ENCODE data around the gene SERAC1.
A peak's percentile ranks its signal among the peaks of the same experiment; 100 is the strongest.

The SERAC1 gene

DNA sequence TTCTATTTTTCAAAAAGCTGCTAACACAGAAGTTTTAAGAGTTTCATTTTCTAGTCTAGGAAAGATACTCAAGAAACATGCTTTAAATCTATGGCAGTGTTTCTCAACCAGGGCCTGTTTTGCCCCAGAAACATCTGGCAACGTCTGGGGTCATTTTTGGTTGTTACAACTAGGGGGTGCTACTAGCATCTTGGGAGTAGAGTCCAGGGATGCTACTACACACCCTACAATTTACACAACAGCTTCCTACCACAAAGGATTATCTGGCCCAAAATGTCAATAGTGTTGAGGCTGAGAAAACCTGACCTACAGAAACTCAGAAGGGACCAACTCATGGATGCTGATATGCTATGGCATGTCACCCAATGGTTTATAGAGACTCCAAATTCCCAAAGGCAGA, 24.4 kb downstream of the SERAC1 start:
- TF ChIP-seq, protein P1, sequence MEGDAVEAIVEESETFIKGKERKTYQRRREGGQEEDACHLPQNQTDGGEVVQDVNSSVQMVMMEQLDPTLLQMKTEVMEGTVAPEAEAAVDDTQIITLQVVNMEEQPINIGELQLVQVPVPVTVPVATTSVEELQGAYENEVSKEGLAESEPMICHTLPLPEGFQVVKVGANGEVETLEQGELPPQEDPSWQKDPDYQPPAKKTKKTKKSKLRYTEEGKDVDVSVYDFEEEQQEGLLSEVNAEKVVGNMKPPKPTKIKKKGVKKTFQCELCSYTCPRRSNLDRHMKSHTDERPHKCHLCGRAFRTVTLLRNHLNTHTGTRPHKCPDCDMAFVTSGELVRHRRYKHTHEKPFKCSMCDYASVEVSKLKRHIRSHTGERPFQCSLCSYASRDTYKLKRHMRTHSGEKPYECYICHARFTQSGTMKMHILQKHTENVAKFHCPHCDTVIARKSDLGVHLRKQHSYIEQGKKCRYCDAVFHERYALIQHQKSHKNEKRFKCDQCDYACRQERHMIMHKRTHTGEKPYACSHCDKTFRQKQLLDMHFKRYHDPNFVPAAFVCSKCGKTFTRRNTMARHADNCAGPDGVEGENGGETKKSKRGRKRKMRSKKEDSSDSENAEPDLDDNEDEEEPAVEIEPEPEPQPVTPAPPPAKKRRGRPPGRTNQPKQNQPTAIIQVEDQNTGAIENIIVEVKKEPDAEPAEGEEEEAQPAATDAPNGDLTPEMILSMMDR (conservative IDR thresholded peaks at IDR 0.05), result no peak; the same call in 1 of the 2 replicates
- no peak for TF ChIP-seq ZFX (IDR thresholded peaks at IDR 0.05)
- no peak overlapping the region for H3K27ac ChIP-seq

DNA sequence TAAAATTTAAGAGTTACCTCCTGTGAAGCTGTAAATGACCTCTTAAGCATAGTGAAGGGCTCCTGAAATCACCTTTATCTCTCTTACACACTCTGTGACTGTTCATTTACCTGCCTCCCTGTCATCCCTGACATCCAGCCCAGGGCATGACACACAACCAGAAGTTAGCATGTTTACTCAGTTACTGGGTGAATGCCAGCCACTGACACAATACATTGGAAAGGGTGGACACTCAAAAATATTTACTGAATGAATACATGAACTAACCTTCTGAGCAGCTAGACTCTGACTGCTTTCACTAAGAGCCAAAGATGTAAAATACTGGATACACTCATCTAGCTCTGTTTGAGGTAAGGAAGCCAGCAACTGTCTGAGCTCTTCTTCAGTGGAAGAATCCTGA, 25.3 kb downstream of the SERAC1 start:
- TF ChIP-seq, protein P1 (conservative IDR thresholded peaks at IDR 0.05), result no peak
- TF ChIP-seq ZFX (IDR thresholded peaks at IDR 0.05), result no peak
- no peak overlapping the region; the same call in 1 of the 2 replicates for H3K27ac ChIP-seq

DNA sequence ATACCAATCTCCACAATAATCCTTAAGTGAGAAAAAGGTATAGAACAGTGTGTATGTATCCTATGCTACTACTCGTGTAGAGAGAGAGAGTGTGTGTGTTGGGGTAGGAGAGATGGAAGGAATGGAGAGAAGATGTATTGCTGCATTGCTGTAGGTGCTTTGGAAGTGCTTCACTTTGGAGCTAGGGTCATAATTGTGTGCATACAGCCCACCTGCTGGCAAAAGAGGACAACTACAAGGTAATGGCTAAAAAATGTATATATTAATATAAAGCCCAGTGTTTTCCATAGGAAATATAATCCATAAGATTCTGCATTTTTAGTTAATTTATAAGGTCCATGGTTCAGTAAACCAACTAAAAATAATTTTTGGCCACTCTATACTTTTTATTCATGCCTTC, 36.1 kb downstream of the SERAC1 start:
- TF ChIP-seq, protein P1 (conservative IDR thresholded peaks at IDR 0.05), result peak; percentile 36
- no peak for TF ChIP-seq ZFX (IDR thresholded peaks at IDR 0.05)
- H3K27ac ChIP-seq, result no peak overlapping the region

DNA sequence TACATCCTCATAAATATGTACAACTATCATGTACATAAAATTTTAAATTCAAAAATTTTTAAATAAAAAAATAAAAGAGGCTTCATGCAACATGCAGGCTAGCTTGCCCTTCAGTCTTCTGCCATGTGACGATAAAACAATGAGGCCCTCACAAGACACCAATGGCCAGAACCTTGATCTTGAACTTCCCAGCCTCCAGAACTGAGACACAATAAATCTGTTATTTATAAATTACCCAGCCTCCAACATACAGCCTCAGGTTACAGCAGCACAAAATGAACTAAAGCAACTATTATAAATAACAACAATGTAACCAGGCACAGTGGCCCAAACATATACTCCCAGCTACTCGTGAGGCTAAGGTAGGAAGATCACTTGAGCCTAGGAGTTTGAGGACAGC, 42.8 kb downstream of the SERAC1 start:
- TF ChIP-seq, protein P1 (conservative IDR thresholded peaks at IDR 0.05), result no peak
- no peak for TF ChIP-seq ZFX (IDR thresholded peaks at IDR 0.05)
- no peak overlapping the region for H3K27ac ChIP-seq

DNA sequence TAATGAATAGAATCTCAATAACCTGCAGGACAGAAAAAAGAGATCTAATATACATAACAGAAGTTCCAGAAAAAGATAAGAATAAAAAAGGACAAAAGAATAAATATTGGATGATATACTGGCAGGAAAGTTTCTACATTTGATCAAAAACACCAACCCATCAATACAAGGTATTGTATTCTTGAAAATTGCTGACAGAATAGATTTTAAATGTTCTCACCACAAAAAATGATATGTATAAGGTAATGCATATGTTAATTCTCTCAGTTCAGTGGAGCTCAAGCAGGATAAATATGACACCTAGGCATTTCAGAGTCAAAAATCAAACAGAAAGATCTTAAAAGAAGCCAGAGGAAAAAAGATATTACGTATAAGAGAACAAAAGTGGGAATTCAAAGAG, 43.8 kb downstream of the SERAC1 start:
- TF ChIP-seq, protein P1 (conservative IDR thresholded peaks at IDR 0.05), result no peak
- no peak for TF ChIP-seq ZFX (IDR thresholded peaks at IDR 0.05)

DNA sequence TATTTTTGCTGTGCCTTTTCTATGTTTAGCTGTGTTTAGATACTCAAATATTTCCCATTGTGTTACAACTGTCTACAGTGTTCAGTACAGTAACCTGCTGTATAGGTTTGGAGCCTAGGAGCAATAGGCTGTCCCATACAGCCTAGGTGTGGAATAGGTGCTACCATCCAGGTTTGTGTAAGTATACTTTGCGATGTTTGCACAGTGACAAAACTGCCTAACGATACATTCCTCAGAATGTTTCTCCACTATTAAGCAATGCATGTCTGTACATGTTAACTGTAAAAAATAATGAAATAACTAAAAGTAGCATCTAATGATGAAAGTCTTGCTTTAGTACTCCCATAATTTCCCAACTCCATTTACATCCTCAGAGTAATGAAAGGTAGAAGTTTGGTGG, 46.0 kb downstream of the SERAC1 start:
- no peak overlapping the region for H3K27ac ChIP-seq
- TF ChIP-seq, protein P1 (conservative IDR thresholded peaks at IDR 0.05), result no peak
- TF ChIP-seq ZFX (IDR thresholded peaks at IDR 0.05), result no peak

More for the DNA sequence above, 43.8 kb downstream of the SERAC1 start:
- no peak overlapping the region for H3K27ac ChIP-seq

DNA sequence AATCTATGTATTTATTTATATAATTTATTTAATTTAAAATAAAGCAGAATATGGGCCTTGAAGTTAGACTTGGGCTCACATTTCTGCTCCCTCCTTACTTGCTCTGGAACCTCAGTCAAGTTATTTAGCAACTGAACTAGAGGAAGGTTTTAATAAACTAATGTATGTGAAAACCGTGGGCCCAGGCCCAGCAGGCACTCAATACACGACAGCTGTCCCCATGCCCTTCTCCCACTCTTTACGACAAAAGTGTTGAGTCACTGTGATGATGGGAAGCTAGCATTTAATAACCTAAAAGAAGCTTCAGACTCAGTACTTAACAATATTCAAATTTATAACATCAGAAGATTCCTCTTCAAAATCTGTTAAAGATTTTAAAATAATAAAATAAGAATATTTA, 46.7 kb downstream of the SERAC1 start:
- H3K27ac ChIP-seq, result no peak overlapping the region
- no peak for TF ChIP-seq ZFX (IDR thresholded peaks at IDR 0.05)

DNA sequence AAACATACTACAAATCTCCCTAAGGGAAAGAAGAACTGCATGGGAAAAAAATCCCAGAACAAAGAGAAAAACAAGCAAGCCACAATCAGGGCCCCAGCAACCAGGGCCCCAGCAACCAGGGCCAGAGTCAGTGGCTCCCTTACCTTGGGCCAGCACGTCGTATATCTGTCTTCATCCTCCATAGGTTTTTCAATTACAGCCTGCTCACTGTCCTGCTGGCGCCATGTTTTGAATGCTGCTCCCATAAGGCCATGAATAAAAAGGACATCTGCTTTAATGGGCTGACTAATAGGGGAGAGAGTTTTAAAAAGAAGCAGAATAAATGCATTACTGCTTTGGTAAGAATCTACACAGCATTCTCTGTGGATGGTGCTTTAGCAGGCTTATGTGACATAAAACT, 49.2 kb downstream of the SERAC1 start:
- H3K27ac ChIP-seq, result no peak overlapping the region
- TF ChIP-seq, protein P1 (conservative IDR thresholded peaks at IDR 0.05), result no peak
- TF ChIP-seq ZFX (IDR thresholded peaks at IDR 0.05), result no peak
